Smooth muscle cell (in vitro differentiated cells): Measurements from ENCODE around the gene CLEC1A. TPM values are rescaled to one million over a fixed set of nuclear protein-coding genes. Genes with fewer than 3 reads are reported as not detected.

Source experiments
- DNase-seq: peaks from one replicate; lab custom pipeline; 2025; ENCODE audit not compliant: unreplicated experiment; lab: John Stamatoyannopoulos, UW
- H2AFZ ChIP-seq: fragments of 200-600 bp; sonication (generic); 2 replicates; pipeline ENCODE4 v1.6.0; 2016; ENCODE audit warnings: antibody characterized with exemption, low read depth, mild to moderate bottlenecking
- H3F3A ChIP-seq: fragments of 200-600 bp; sonication (generic); 2 replicates; pipeline ENCODE4 v1.6.0; 2017; ENCODE audit warnings: antibody characterized with exemption, low read depth
- H3K27ac ChIP-seq: fragments of 200-600 bp; sonication (generic); 2 replicates; pipeline ENCODE4 v1.5.1; 2016; ENCODE audit warnings: low read depth, mild to moderate bottlenecking
- H3K27me3 ChIP-seq: fragments of 200-600 bp; sonication (generic); 2 replicates; pipeline ENCODE4 v1.6.1; 2016; ENCODE audit warnings: low read depth, mild to moderate bottlenecking
- H3K36me3 ChIP-seq: fragments of 200-600 bp; sonication (generic); 2 replicates; pipeline ENCODE4 v1.5.1; 2016; ENCODE audit warnings: low read depth
- H3K4me1 ChIP-seq: fragments of 200-600 bp; sonication (generic); 2 replicates; pipeline ENCODE4 v1.5.1; 2016; ENCODE audit warnings: low read depth
- H3K4me2 ChIP-seq: fragments of 200-600 bp; sonication (generic); 2 replicates; pipeline ENCODE4 v1.6.0; 2016; ENCODE audit warnings: mild to moderate bottlenecking
- H3K4me3 ChIP-seq: fragments of 200-600 bp; sonication (generic); 2 replicates; pipeline ENCODE4 v1.5.1; 2016; ENCODE audit warnings: mild to moderate bottlenecking
- H3K79me2 ChIP-seq: fragments of 200-600 bp; sonication (generic); 2 replicates; pipeline ENCODE4 v1.6.0; 2016; ENCODE audit warnings: low read depth, mild to moderate bottlenecking
- H3K9ac ChIP-seq: fragments of 200-600 bp; sonication (generic); 2 replicates; pipeline ENCODE4 v1.6.0; 2016; ENCODE audit warnings: low read depth
- H3K9me3 ChIP-seq: fragments of 200-600 bp; sonication (generic); replicated peaks from 2 replicates; pipeline ENCODE4 v1.5.1; 2016; ENCODE audit warnings: low read depth
- H4K20me1 ChIP-seq: fragments of 200-600 bp; sonication (generic); 2 replicates; pipeline ENCODE4 v1.6.0; 2016; ENCODE audit warnings: low read depth
- WGBS: methylation state at CpG from one replicate; pipeline ENCODE4 v1.1.7; 2016; ENCODE audit warnings: low lambda C conversion rate; 5-methylcytosine and 5-hydroxymethylcytosine counted together
- polyA plus RNA-seq: library from polyadenylated mRNA; unstranded; fragments of >200 nt; fragmentation: Nextera tagmentation; extraction: Ambion mirVana; gene quantifications from 2 replicates; pipeline ENCODE4 v1.2.1, GENCODE V29; 2016
- total RNA-seq: library from RNA; depleted of rRNA; stranded (reverse); fragments of >200 nt; gene quantifications from 2 replicates; pipeline ENCODE4 v1.2.3, GENCODE V29; 2014
- TF ChIP-seq, protein P1 (sequence below): fragments of 200-600 bp; sonication (generic); IDR thresholded peaks from 2 replicates; pipeline ENCODE4 v1.5.1; 2017; ENCODE audit warnings: borderline replicate concordance, mild to moderate bottlenecking, antibody characterized with exemption; ENCODE audit not compliant: insufficient read depth, poor library complexity, severe bottlenecking

Gene CLEC1A
- total and polyA plus RNA-seq, 2 experiments from 2014 or later = not detected

GRCh38 chr12:10073261-10073660, 25.5 kb downstream of the CLEC1A start:
- no peak for DNase-seq
- H3K4me2 ChIP-seq = no peak overlapping the region
- H3K4me1 ChIP-seq = no peaks in the 10 kb centered on the region
- TF ChIP-seq, protein P1, sequence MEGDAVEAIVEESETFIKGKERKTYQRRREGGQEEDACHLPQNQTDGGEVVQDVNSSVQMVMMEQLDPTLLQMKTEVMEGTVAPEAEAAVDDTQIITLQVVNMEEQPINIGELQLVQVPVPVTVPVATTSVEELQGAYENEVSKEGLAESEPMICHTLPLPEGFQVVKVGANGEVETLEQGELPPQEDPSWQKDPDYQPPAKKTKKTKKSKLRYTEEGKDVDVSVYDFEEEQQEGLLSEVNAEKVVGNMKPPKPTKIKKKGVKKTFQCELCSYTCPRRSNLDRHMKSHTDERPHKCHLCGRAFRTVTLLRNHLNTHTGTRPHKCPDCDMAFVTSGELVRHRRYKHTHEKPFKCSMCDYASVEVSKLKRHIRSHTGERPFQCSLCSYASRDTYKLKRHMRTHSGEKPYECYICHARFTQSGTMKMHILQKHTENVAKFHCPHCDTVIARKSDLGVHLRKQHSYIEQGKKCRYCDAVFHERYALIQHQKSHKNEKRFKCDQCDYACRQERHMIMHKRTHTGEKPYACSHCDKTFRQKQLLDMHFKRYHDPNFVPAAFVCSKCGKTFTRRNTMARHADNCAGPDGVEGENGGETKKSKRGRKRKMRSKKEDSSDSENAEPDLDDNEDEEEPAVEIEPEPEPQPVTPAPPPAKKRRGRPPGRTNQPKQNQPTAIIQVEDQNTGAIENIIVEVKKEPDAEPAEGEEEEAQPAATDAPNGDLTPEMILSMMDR = no peak
- H3F3A ChIP-seq = no peaks in the 10 kb centered on the region
- H3K9me3 ChIP-seq = no peaks in the 10 kb centered on the region
- no peak overlapping the region for H3K9ac ChIP-seq
- H3K27me3 ChIP-seq = no peaks in the 10 kb centered on the region
- no peak overlapping the region for H3K27ac ChIP-seq
- H3K79me2 ChIP-seq = no peaks in the 10 kb centered on the region
- H2AFZ ChIP-seq = no peak overlapping the region
- 82% methylated on average over 5 of the region's 5 CpGs for WGBS
- no peak overlapping the region for H3K4me3 ChIP-seq
- no peaks in the 10 kb centered on the region for H4K20me1 ChIP-seq
- no peaks in the 10 kb centered on the region for H3K36me3 ChIP-seq

DNA sequence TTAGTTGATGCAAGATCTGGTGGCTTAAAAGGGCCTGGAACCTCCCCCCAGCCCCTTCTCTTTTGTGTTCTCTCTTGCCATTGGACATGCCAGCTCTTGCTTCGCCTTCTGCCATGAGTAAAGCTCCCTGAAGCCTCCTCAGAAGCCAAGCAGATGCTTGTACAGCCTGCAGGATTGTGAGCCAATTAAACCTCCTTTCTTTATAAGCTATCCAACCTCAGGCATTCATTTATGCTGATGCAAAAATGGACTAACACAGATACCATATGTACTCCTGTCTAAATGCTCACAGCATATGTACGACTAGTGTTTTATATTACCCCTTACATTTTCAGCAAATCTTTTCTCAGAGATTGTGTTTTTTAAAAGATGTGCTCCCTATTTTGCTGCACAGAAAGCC, 26.7 kb downstream of the CLEC1A start:
- no peaks in the 10 kb centered on the region for H3K79me2 ChIP-seq
- no peak for DNase-seq
- no peaks in the 10 kb centered on the region for H3K36me3 ChIP-seq
- 90% methylated on average over 2 of the region's 2 CpGs for WGBS
- H3K27me3 ChIP-seq = no peaks in the 10 kb centered on the region
- H3K4me1 ChIP-seq = no peaks in the 10 kb centered on the region
- H4K20me1 ChIP-seq = no peaks in the 10 kb centered on the region
- no peaks in the 10 kb centered on the region for H3F3A ChIP-seq
- no peaks in the 10 kb centered on the region for H3K9me3 ChIP-seq
- H3K27ac ChIP-seq = no peak overlapping the region
- no peak overlapping the region for H2AFZ ChIP-seq
- TF ChIP-seq, protein P1 = no peak
- H3K9ac ChIP-seq = no peak overlapping the region
- no peak overlapping the region for H3K4me2 ChIP-seq
- no peak overlapping the region for H3K4me3 ChIP-seq

DNA sequence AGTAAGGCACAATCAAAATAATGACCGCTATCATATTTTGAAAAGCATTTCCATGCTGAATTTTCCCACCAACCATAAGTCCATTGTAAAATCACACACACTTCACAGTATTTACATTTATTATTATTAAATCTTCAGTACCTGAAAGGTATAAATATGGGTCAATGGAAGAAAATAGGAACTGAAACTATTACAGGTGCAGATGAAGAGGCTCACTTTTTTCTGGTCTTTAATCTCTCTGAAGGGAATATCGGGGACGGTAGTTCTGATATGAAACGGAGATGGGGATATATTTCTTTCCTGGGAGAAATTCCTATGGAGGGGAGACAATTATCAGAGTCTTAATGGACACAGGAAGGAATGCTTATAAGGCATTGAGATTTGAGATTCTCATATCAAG, 28.4 kb downstream of the CLEC1A start:
- TF ChIP-seq, protein P1 = no peak
- 97% methylated on average over 4 of the region's 4 CpGs for WGBS
- Histone ChIP-seq H3K27ac (no peak overlapping the region), H3K79me2 (no peaks in the 10 kb centered on the region), H3K36me3 (no peaks in the 10 kb centered on the region), H3K9me3 (no peaks in the 10 kb centered on the region), H3F3A (no peaks in the 10 kb centered on the region), H3K4me2 (no peak overlapping the region), H3K4me1 (no peaks in the 10 kb centered on the region), H3K27me3 (no peaks in the 10 kb centered on the region), H4K20me1 (no peaks in the 10 kb centered on the region), H2AFZ (no peak overlapping the region), H3K4me3 (no peak overlapping the region), H3K9ac (no peak overlapping the region)
- no peak for DNase-seq

DNA sequence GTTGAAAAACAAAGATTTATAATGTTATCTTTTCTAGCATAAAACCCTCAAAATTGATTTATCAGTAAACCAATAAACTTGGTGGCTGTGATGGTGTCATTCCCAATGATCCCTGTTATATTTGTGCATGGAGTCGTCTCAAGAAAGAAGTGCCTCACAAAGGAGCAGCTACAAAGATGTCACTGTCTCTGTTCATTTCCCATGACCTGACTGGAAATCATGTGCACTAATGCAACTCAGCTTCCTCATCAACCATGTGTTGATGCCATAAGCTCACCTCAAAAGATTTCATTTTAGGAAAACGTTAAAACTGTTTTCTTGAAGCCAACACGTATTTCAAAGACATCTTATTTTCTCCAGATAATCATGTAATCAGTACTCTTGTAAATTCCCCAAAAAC, 28.8 kb downstream of the CLEC1A start:
- H3K79me2 ChIP-seq = no peaks in the 10 kb centered on the region
- no peak overlapping the region for H3K9ac ChIP-seq
- no peak overlapping the region for H3K4me3 ChIP-seq
- H4K20me1 ChIP-seq = no peaks in the 10 kb centered on the region
- H3K27ac ChIP-seq = no peak overlapping the region
- DNase-seq = no peak
- H3K4me1 ChIP-seq = no peaks in the 10 kb centered on the region
- TF ChIP-seq, protein P1 = no peak
- H3K27me3 ChIP-seq = no peaks in the 10 kb centered on the region
- no peaks in the 10 kb centered on the region for H3K36me3 ChIP-seq
- H3K9me3 ChIP-seq = no peaks in the 10 kb centered on the region
- H2AFZ ChIP-seq = no peak overlapping the region
- WGBS = 27% methylated on average over 3 of the region's 3 CpGs
- no peaks in the 10 kb centered on the region for H3F3A ChIP-seq
- no peak overlapping the region for H3K4me2 ChIP-seq
